Adrenal gland (tissue), 5 donors: ENCODE data around the gene CATSPERZ.

Source experiments
- POLR2A ChIP-seq, 2 donors: fragments of 450-650 bp; IDR thresholded peaks; one replicate each; pipeline ENCODE4 v1.6.1; 2017; ENCODE audit warnings: antibody characterized with exemption in 2 of 2, mild to moderate bottlenecking in 2 of 2, moderate library complexity in 1 of 2
- TF ChIP-seq, protein P1 (sequence below), 6 experiments: fragments of 450-650 bp in 4 of 6; fragments of 200-600 bp in 2 of 6; sonication (generic) in 1 of 6; IDR thresholded peaks; 1 replicate in 5 of 6; 2 replicates in 1 of 6; pipeline versions ENCODE4 v1.5.1 to v1.8.0; 2016 to 2021; ENCODE audit warnings: antibody characterized with exemption in 6 of 6, mild to moderate bottlenecking in 2 of 6, moderate library complexity in 1 of 6
- donor health status: DM: no; HTN: no; CAD: no.

- no peak for TF ChIP-seq POLR2A (IDR thresholded peaks at IDR 0.05)
- TF ChIP-seq, protein P1, sequence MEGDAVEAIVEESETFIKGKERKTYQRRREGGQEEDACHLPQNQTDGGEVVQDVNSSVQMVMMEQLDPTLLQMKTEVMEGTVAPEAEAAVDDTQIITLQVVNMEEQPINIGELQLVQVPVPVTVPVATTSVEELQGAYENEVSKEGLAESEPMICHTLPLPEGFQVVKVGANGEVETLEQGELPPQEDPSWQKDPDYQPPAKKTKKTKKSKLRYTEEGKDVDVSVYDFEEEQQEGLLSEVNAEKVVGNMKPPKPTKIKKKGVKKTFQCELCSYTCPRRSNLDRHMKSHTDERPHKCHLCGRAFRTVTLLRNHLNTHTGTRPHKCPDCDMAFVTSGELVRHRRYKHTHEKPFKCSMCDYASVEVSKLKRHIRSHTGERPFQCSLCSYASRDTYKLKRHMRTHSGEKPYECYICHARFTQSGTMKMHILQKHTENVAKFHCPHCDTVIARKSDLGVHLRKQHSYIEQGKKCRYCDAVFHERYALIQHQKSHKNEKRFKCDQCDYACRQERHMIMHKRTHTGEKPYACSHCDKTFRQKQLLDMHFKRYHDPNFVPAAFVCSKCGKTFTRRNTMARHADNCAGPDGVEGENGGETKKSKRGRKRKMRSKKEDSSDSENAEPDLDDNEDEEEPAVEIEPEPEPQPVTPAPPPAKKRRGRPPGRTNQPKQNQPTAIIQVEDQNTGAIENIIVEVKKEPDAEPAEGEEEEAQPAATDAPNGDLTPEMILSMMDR (IDR thresholded peaks at IDR 0.05), result no peak
Measured at GRCh38 chr11:64333556-64333955, 33.4 kb downstream of the CATSPERZ start.
